ENCODE results near the gene FYB1. TPM values are rescaled to one million over a fixed set of nuclear protein-coding genes. Genes with fewer than 3 reads are reported as not detected.
A peak's percentile ranks its signal among the peaks of the same experiment; 100 is the strongest.
"Not testable (repeated sequence)": the region's sequence is repeated elsewhere in the genome, so short reads cannot be mapped to it uniquely, and the experiment has no call there.

FYB1 gene
- total RNA-seq, 1 donor from 2014 or later, result not detected

DNA sequence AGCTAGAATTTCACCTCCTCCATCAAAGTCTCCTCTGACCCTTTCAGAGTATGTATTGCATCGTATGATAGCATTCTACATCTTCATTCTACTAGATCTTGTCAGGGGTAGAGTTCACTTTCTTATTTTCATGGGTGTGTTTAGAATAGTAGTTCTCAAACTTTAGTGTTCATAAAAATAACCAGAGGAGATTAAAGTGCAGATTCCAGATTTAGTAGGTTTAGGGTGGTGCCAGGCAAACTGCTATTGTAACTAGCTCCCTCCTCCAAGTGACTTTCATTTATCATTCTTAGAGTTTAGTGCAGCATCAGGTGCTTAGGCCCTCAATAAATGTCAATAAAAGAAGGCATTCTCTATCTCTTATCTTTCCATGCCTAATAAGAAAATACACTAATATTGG lies 7.2 kb upstream of the FYB1 start:
- no peak for DNase-seq (ENCODE audit: extremely low read depth, low read depth, low spot score)

DNA sequence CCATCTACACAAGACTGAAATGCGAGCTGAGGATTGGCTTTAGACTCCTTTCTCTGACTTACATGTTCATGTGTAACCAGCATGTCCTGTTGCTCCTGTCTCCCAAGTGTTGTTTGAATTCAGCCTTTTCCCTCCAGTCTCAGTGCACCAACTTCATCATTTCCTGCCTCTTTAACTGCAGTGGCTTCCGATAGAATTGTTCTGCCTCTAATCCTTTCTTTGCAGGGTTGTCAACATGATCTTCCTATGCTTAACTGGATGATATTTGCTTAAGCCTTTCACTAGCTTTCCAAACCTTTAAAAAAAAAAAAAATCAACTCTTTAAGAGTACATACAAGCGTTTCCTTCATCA lies 6.7 kb upstream of the FYB1 start:
- DNase-seq (ENCODE audit: extremely low read depth, low read depth, low spot score), result no peak

DNA sequence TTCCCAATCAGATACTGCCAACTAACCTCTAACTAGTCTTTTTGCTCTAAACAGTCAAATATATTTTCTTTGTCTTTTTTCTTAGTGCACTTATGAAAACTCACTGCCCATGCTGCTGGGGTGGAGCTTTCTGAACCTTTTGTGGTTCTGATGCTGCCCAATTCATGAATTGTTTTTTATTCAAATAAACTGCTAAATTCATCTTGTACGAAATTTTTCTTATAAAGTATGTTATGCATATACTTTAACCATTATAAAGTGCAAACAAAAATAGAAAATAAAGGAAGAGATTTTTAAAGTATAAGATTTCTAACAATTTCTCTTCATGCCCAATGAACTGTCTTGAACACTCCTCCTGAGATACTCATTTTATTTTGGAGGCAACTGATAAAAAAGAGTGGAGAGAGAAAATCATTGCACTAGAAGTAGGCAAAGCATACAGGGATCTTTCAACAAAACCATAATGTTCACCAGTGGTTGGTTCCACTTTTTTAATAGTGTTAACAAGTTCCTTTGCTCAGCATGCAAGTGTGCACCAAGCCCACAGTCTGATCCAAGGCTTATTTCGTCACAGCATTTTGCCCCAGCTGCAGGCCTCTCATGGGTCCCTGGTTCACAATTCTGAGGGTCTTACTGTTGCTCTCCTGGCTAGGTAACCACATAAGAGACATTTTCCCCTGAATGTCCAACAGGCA lies 6.2 kb upstream of the FYB1 start:
- no peak for DNase-seq (ENCODE audit: extremely low read depth, low read depth, low spot score)

DNA sequence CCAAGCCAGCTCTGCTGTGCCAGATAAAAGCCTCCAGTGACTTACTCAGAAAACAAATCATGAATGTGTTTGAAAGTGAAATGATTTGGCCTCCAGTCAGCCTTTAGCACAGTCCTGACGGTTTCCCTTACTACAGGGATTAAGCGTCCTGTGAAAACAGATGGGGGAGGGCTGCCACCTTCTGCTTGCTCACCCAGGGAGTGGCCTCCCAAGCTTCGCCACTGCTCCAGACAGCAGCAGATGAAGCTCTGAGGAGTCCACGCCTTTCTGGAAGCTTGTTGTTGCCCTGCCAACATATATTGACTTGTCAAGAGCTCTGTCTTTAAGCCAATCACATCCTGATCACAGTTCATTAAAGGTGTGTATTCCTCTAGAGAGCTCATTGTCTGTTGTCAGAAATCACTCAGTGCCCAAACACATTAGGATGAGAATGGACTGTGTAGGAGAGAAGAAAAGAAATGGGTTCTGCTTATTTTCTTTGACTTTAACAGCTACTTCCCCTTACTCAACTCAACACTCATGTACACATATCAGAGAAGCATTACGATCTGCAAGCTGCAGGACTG lies 4.9 kb upstream of the FYB1 start:
- no peak for DNase-seq (ENCODE audit: extremely low read depth, low read depth, low spot score)

DNA sequence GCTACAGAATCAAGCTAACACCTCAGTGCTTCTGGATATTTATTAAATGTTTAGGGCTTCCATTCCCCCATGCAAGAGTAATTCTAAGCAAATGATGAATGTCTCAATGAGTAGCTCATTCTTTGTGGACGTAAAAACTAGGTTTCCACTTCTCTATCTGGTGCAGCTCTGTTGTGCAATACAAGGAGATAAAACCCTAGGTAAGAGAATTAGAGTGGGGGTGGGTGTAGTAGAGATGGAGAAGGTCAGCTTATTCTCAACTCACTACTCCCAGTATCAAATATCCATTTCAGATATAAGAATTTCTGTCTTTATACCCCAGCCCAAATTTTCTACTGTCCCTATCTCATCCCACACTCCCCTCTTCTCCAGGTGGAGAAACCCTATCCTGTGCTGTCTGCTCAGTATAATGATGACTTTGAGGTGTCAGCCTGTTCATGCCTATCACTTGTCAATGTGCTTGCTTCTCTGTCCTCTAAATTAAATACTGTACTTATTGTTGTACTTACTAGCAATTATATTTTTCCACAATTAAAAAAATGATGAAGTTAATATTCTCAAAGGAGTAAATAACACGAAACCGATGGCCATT lies 4.3 kb upstream of the FYB1 start:
- no peak for DNase-seq (ENCODE audit: extremely low read depth, low read depth, low spot score)

DNA sequence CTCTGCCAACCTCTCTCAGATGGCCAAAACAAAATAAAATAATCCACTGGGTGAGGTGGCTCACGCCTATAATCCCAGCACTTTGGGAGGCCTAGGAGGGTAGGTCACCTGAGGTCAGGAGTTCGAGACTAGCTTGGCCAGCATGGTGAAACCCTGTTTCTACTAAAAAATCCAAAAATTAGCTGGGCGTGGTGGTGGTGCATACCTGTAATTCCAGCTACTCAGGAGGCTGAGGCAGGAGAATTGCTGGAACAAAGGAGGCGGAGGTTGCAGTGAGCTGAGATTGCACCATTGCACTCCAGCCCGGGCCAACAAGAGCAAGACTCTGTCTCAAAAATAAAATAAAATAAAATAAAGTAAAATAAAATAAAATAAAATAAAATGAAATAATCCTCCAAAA lies 2.3 kb upstream of the FYB1 start:
- not testable (repeated sequence) for DNase-seq (ENCODE audit: extremely low read depth, low read depth, low spot score)

DNA sequence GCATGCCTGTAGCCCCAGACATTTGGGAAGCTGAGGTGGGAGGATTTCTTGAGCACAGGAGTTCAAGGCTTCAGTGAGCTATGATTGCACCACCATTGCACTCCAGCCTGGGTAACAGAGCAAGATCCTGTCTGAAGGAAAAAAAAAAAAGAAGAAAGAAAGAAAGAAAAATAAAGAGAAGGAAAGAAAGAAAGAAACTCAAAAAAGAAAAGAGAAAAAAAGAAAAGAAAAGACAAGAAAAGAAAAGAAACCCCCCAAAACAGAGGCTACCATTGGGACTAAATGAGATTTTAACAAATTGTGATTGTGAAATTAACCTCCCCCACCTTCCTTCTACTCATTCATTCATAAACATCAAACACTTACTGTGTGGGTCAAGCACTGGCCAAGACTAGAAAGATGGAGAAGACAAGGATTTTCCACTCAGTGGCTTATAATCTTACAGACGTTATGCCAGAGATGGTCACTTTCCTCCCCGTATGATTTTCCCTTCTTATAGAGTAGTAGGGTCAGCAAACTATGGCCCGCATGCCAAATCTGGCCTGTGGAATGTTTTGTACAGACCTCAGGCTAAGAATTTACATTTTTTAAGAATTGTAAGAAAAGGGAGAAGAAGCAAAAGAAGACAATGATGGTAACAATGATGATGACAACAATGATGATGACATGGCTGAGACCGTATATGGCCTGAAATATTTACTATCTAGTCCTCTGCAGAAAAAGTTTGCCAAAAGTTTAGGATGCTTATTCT lies 1.1 kb upstream of the FYB1 start:
- DNase-seq (ENCODE audit: extremely low read depth, low read depth, low spot score), result no peak

DNA sequence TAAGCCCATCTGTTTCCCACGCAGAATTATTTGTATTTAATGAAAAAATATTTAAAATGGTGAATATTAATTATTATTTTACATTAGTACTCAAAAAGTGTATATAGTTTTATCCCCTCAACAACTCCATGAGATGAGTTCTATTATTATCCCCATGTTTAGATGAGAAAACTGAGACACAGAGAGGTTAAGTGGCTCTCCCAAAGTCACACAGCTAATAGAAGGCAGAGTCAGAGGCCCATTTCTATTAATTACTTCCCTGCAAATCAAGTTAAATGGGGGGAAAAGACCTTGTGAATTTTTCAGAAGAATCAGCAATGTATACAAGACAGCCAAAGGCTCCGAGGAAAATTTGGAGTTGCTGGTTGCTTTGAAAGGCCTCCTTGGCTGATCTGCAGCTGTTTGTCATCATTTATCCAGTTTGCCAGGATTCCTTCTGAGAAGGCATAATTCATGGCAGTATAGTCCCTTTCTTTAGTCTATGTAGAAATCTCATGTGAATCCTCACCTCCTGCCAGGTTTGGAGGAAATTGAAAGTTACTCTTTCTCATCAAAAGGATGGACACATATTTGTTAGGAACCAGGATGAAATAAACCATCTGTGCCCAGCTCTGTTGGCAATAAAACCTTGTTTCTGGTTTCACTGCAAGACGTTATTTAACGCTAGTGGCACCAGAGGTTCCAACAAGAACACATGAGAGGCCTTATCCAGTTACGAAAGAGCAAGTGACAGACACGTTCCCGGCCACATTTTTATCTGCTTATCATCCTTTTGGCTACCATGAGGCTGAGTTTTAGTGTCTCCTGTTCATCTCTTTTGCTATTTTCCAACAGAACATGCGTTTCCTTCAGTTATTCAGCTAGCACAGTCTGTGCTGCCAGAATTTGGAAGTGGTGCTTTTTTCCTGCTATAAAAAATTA lies 621 bp downstream of the FYB1 start:
- no peak for DNase-seq (ENCODE audit: extremely low read depth, low read depth, low spot score)

DNA sequence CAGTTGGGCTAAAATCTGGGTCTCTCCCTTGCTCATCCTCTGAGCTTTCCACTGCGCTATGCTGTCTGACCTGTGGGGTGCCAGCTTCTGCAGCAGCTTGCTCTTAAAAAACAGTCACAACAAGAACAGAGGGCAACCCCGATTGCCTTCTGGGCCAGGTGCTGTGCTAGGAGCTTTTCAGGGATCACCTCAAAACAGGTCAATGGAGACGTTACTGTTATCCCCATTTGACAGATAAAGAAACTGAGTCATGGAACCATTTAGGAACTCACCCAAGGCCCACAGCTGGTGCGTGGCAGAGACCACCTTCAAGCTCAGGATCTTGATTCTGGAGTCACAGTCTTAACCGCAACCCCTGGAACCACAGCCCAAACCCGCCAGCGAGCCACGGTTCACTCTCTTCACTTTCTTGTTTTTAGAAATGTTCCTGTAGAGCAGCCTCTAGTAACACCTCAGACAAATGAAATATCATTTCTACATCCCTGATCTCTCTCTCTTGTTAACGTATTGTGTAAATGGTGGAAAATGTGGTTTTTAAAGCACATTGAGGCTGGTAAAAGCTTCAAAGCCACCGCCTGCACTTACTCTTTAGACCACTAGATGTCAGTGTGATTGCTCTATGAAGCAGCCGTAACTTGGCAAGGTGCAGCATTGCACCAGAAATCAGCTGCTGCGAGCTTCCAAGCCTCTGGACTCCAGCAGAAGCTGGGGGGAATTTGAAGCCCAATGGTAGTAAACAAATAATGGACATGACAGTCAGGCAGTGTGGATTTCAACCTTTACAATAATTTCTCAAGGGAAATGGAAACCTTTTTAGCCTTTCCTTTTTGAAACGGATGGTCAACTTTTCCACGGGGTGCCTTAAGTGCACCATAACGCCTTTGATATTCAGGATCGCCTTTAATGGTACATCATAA lies 1.7 kb downstream of the FYB1 start:
- peak; percentile 41 for DNase-seq (ENCODE audit: extremely low read depth, low read depth, low spot score)

DNA sequence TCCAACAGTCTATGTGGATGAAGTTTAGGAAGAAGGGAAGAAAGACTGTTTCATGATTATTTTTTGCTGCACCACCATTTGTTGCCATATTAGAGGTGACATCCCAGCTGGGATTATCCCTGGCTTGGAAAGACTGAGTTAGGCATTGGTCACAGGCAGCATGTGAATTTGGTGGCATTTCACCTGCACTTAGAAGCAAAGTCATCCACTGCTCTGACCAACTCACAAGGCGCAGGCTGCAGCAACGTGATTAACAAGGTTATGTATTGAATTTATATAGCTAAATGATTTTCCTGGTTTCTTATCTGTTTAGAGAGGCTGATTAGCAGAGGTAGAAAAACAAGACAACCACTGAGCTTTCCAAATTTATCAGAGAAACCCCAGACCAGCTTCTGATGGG lies 2.7 kb downstream of the FYB1 start:
- DNase-seq (ENCODE audit: extremely low read depth, low read depth, low spot score), result no peak

DNA sequence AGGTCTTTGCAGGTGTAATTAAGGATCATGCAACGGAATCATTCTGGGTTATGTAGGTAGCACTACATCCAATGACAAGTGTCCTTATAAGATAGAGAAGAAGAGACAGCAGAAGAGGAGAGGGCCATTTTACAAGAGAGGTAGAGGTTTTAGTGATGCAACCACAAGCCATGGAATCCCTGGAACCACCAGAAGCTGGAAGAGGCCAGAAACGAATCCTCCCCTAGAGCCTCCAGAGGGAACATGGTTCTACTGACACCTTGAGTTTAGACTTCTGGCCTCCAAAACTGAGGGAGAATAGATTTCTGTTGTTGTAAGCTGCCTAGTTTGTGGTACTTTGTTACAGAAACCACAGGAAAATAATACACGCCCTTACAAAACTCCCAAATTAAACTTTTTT lies 3.5 kb downstream of the FYB1 start:
- DNase-seq (ENCODE audit: extremely low read depth, low read depth, low spot score), result no peak

DNA sequence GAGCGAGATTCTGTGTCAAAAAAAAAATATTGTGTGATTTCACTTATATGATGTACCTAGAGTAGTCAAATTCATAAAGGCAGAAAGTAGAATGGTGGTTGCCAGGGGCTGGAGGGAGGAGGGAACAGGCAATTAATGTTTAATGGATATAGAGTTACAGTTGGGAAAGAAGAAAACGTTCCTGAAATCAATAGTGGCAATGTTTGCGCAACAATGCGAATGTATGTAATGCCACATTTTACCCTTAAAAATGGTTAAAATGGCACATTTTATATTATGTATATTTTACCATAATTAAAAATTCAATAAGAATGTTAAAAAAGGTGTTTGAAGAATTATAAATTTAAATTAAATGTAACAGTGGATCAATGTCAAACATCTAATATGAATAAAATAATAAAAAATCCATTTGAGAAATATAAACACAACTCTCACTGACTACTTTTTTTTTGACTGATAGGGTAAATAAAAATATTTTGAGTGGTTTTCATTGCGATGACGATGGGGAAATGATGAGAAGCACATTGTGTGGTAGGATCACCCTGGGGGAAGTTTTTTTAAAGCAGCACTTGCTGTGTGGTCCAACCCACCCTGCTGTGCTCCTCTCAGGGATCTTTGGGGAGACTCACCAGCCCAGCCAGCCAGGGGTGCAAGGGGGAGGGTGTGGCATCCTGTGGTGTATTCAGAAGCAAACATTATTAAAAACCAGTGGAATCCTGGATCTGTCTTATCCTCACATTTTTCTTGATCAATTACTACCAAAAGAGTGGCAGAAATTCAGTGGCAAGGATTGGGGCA lies 4.3 kb downstream of the FYB1 start:
- no peak for DNase-seq (ENCODE audit: extremely low read depth, low read depth, low spot score)

DNA sequence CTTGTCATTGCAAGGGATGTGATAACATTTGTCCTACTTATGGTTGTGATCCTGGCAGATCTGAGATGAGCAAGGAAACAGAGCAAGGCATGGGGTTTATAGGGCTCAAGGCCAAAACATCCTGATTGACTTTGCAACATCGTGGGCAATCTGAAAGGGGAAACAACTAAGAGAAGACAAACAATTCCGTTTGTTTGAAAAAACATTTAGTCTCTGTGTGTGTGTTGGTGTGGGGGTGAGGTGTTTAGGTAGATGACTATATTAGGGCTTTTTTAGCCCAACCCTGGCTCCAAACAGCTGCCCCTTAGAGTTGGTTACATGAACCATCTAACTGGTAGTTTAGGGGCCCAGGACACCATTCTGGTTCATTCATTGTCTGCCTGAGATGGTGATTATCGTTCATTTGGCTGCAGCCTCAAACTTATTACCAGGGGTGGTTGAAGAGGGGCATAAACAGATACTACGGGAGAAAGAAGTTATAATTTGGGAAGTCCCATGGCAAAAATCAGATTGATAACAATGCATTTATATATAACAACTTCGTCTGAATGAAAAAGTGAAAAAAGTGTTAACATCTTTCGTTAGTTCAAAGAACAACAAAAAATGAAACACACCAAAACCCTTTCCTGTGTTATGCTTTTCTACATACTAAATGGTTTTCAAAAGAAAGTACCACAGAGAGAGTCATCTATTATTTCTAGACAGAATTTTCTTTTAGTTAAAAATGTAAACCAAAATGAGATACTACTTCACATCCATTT lies 5.7 kb downstream of the FYB1 start:
- no peak for DNase-seq (ENCODE audit: extremely low read depth, low read depth, low spot score)

DNA sequence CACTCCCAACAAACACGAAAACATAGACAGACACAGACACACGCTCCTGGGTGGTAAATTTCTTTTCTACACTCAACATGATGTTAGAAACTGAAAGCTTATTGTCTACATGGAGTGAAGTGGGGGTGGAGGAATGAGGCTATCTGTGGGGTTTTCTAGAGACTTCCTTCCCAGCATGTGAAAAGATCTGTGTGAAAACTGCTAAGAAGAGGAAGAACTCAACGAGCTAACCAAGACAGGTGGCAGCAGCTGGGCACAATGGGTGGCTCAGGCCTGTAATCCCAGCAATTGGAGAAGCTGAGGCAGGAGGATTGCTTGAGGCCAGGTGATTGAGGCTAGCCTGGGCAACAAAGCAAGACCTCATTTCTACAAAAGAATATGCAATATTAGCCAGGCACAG lies 7.6 kb downstream of the FYB1 start:
- no peak for DNase-seq (ENCODE audit: extremely low read depth, low read depth, low spot score)

DNA sequence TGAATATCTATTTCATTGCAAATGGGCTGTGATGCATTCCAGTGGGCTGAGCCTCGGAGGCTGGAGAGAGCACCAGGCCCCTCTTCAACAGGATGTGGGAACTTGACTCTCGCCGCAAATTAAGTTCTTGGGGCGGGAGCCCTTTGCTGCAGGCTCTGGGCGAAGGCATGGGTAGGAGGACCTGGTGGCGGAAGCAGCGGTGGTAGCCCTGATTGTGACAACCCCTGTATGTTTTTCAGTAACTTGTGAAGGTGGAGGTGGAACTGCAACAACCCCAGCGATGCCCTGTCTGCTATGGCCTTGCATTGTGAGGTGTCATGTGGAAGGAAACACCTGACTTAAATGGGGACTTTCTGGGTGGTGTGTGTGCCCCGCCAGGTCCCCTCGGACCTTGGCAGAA lies 9.4 kb downstream of the FYB1 start:
- no peak for DNase-seq (ENCODE audit: extremely low read depth, low read depth, low spot score)

DNA sequence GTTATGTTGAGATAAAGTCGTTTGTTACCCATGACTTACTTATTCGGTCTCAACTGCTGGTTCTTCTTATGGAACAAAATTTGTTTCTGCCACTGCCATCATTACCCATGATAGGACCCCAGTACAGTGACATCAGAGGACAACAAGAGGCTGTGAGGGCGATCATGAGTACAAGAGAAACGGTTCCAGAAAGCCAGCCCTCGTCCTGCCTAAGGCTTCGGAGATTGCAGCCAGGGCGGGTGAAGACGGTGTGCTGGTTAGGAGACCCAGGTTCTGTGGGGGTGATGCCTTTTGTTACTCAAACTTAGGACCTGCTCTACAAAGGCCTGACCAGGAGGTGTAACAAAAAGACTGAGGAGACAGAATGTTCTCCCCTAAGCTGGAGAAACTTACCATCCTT lies 10.9 kb downstream of the FYB1 start:
- no peak for DNase-seq (ENCODE audit: extremely low read depth, low read depth, low spot score)

DNA sequence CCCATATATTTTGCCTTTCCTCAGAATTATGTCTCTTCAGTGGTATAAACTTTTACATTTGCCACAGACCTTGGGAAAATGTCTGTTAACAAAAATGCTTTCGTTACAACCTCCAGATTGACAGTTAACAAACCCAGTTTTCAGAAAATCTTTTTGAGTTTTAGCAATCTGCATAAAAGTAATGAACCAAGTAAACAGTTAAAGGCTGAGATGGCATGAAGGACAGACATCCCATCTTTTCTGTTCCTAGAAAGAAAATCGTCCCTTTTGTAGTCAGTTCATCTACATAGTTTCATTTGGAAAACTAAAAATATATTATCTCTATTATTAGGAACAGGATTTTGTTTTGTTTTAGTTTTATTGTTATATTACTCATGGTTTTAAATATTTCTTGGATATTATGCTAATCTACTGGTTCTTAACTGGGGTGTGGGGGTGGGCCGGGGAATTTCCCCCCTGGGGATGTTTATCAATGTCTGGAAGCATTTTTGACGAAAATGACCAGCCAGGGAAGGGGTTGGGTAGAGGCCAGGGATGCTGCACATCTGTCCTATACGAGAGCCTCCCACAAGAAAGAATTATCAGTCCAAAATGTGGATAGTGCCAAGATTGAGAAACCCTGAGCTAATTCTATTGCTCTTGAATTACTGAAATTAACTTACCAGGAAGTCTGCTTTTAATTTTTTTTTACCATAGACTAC lies 11.9 kb downstream of the FYB1 start:
- DNase-seq (ENCODE audit: extremely low read depth, low read depth, low spot score), result no peak
